Activated naive CD4-positive, alpha-beta T cell (primary cell): ENCODE measurements around the gene NRXN3.
"Not testable (repeated sequence)": the region's sequence is repeated elsewhere in the genome, so short reads cannot be mapped to it uniquely, and the experiment has no call there.

Experiments used
- DNase-seq, 4 experiments: peaks; one replicate each; lab custom pipeline; 2025; lab: John Stamatoyannopoulos, UW

Gene NRXN3

DNA sequence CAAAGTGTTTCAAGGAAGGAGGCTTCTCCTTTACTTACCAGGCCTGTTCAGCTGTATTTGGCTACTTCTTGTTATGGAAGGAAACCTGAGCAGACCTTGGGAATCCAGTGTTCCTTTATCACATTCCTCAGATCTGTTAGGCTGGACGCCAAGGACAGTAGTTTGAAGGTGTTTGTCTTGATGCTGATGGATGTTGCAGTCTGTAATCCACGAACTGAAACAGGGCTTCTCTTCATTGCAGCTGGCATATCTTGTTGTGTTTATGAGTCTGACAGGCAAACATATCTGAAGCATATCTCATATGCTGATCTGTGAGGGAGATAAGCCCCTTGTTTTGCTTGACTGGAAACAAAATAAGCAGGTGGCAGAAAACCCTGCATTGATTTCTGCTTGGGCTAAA, 904.3 kb downstream of the NRXN3 start:
- no peak for DNase-seq

DNA sequence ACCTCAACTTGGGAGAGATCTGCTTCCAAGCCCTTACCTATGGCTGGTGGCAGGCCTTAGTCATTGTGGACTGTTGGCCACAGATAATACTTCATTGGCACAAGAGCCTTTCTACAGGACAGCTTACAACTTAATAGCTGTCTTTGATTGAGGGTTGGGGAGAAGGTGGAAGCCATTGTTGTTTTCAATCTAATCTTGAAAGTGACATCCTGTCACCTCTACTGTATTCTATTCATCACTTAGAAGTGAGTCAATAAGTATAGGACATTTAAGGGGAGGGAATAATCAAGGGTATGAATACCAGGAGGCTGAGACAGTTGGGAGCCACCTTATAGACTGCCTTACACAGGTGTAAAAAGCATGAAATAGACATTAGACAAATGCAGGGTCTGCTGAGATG, 906.3 kb downstream of the NRXN3 start:
- DNase-seq = no peak

GRCh38 chr14:79077096-79077495, 906.9 kb downstream of the NRXN3 start:
- no peak for DNase-seq

DNA sequence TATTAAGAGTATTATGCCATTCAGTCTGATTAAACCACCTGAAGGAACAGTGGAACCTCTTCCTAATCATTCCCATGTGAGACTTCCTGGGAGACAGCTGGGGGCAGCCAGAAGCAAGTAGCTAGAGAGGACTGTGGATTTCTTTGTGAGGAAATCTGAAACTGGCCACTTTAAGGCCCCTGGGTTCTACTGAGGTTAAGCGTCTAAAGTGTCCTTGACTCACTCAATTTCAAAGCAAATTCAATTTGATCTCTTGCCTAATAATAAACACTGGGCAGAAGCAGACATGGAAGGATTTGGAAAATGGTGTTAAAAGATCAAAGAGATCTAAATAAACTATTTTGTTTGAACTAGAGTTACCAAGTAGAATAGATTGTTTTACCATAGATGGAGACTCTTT, 909.9 kb downstream of the NRXN3 start:
- DNase-seq = no peak

- DNase-seq = no peak
These were observed 912.7 kb downstream of the NRXN3 start for GRCh38 chr14:79082883-79083282.

- DNase-seq = no peak
These were observed 913.2 kb downstream of the NRXN3 start for GRCh38 chr14:79083356-79083755.

GRCh38 chr14:79084861-79085260, 914.7 kb downstream of the NRXN3 start:
- DNase-seq = no peak

GRCh38 chr14:79089576-79089975, 919.4 kb downstream of the NRXN3 start:
- no peak for DNase-seq

DNA sequence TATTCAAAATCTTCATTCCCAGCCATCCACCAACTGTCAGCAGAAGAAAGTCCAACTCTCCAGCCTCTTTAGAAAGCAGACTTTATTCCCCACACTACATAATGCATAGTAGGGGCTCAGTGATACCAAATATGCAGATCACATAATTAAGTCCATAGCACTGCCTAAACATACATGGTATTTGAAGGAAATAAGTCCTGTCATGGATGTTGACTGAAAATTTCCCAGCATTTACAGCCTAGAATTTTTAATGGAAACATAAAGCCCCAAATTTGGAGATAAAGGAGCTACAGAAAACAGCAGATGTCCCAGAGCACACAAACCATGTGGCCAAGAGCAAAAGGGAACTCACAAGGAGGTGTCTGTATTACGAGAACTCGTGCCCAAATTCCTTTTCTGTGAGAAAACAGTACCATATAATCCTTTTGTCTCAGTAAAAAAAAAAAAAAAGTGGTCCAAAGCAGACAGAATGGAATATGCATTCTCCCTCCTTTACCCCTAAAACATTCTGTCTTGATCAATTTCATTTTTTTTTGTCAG, 920.5 kb downstream of the NRXN3 start:
- DNase-seq = no peak

DNA sequence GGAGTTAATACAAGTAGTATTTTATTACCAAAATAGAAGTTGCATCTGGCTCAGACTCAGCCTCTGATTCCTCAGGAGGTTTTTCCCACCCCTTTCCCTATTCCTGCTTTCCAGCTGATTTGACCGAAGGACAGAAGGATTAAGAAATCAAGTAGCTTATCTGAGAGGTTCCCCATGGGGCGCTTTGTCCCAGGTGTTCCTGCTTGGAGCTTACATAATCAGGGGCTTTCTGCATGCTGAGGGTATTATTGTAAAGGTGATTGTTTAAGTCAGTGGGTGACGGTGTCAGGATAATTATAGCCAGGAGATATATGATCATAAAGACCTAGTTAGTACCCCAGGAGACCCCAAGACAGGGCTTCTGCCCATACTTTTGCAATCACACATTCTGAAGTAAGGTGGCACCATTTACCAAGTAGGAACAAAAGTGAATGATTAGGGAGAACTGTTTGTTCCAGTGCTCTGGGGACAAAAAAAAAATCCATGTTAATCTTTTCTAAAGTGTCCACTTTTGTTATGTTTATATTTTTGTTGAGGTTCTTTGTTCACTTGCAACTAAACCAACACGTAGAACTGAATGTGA, 921.3 kb downstream of the NRXN3 start:
- no peak for DNase-seq

GRCh38 chr14:79093531-79093930, 923.4 kb downstream of the NRXN3 start:
- no peak for DNase-seq

- no peak for DNase-seq
These were observed 924.8 kb downstream of the NRXN3 start for GRCh38 chr14:79094951-79095350.

DNA sequence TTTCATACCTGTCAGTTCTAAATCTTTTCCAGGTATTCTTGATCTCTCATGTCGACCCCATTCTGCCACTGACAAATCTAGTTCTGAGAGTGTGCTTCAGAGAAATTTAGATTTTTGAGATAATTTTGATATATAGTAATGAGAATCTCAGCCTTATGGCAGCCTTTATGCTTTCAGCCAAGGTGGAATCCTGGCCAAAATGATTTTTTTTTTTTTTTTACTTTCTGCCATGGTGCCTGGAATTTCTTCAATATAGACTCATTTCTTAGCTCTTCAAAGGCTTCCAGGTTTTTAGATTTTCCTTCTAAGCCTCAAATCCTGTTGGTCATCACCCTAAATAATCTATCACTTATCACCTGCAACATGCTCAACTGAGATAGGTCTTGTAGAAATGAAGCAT, 926.6 kb downstream of the NRXN3 start:
- no peak for DNase-seq

GRCh38 chr14:79098324-79098723, 928.2 kb downstream of the NRXN3 start:
- DNase-seq = no peak

DNA sequence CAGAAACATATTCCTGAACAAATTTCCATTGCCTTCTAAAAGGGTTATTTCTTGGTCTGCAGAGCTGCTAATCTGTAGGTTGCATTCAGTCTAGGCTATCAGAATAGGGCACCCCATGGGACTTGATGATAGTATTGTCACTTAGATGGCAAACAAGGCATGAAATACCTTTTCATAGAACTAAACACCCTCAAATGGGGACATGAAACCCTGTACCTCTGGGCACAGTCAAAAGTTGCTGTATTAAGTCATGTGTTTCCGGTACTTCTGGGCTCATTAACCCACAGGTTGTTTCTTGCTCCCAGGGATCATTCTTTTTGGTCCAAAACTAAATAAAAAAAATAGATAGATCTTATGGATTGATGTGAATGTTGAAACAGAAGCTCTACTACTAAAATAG, 930.4 kb downstream of the NRXN3 start:
- DNase-seq = no peak

GRCh38 chr14:79101388-79101787, 931.2 kb downstream of the NRXN3 start:
- no peak for DNase-seq

- DNase-seq = no peak
These were observed 933.6 kb downstream of the NRXN3 start for GRCh38 chr14:79103764-79104163.

DNA sequence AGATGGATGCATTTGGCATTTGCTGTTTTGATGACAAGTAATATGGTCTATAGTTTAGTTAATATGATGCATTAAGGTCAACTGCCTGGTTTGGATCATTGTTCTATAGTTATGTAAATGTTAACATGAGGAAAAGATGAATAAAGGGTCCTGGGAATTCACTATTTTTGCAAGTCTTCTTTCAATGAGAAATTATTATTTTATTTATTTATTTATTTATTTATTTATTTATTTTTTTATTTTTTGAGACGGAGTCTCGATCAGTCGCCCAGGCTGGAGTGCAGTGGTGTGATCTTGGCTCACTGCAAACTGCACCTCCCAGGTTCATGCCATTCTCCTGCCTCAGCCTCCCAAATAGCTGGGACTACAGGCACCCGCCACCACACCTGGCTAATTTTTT, 940.4 kb downstream of the NRXN3 start:
- not testable (repeated sequence) for DNase-seq

GRCh38 chr14:79111987-79112501, 941.9 kb downstream of the NRXN3 start:
- no peak for DNase-seq

GRCh38 chr14:79117561-79117960, 947.4 kb downstream of the NRXN3 start:
- DNase-seq = no peak

GRCh38 chr14:79118291-79118690, 948.1 kb downstream of the NRXN3 start:
- no peak for DNase-seq

DNA sequence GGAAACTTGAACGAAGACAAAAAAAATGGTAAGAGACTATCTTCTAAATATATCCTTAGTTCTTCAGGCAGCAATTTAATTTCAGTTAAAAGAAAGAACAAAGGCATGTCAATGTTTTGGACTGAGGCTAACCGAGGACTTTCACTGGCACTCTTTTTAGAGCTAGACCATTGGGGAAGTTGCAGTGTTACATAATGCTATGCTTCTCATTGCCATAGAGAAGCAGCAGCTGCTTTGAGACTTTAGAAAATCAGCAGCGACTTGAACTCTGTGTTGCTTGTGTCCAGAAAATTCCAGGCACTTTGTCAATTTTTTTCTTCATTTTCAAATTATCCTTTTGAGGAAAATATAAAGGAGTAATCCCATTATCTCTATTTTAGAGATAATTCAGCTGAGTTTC, 964.2 kb downstream of the NRXN3 start:
- no peak for DNase-seq

DNA sequence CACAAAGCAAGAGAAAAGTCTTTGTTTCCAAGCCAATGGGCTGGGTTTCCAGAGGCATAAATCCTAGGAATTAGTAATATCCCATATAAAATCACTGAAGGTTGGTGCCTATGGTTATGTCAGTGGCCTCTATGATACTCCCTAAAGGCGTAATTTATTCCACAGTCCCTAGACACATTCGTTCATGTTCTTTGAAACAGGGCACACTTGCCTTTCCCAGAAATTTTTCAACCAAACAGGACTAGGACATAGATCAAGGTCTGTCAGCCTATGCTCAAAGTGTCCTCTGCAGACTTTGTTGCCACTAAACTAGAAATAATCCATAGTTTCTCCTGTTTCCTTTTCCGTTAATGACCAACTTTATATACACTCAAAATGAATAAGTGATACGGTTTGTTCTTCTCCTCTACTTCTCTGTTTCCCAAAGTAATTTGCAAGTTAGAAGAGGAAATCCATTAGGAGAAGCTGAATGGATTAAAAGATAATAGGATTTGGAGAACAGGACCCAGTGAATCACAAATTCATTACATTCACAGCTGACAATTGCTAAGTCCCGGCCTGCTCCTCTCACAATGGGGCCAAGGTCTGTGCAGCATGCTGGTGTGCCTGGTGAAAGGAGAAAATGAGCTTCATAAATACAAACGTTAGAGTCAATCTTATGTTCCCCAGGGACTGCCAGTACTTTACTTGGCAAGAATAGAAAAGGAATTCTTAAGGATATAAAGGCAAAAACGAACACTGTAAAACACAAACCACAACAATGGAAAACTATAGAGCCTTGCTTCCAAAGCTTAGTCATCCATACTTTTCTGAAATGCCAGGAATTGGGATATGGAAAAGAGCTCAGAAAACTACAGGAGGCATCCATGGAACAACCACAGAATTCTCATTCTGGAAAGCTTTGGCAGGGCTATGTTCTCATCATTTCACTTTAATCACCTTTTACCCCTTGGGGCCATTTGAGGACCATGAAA, 966.2 kb downstream of the NRXN3 start:
- no peak for DNase-seq
